Dermis blood vessel endothelial cell (primary cell): Measurements from ENCODE around the gene SLC25A45. TPM values are rescaled to one million over a fixed set of nuclear protein-coding genes. Genes with fewer than 3 reads are reported as not detected.
"Not testable (repeated sequence)": the region's sequence is repeated elsewhere in the genome, so short reads cannot be mapped to it uniquely, and the experiment has no call there.

Source experiments
- DNase-seq: peaks from one replicate; pipeline ENCODE4 v3.0.0; 2010
- total RNA-seq: library from RNA; depleted of rRNA; stranded (reverse); fragments of >200 nt; gene quantifications from 2 replicates; pipeline ENCODE4 v1.2.3, GENCODE V29; 2014

SLC25A45 gene
- total RNA-seq, 1 donor from 2014 or later, result 1.0 TPM

GRCh38 chr11:65356394-65356972 is 26.0 kb downstream of the SLC25A45 start:
- no peak for DNase-seq

DNA sequence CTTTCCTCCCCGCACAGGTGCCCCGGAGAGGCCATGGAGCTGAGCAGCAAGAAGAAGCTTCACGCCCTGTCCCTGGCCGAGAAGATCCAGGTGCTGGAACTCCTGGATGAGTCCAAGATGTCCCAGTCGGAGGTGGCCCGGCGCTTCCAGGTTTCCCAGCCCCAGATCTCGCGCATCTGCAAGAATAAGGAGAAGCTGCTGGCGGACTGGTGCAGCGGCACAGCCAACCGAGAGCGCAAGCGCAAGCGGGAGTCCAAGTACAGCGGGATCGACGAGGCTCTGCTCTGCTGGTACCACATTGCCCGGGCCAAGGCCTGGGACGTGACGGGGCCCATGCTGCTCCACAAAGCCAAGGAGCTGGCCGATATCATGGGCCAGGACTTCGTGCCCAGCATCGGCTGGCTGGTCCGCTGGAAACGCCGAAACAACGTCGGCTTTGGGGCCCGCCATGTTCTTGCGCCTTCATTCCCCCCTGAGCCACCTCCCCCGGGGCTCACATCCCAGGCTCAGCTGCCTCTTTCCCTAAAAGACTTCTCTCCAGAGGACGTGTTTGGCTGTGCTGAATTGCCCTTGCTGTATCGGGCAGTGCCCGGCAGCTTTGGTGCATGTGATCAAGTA is 26.6 kb downstream of the SLC25A45 start:
- peak; percentile 49 for DNase-seq

DNA sequence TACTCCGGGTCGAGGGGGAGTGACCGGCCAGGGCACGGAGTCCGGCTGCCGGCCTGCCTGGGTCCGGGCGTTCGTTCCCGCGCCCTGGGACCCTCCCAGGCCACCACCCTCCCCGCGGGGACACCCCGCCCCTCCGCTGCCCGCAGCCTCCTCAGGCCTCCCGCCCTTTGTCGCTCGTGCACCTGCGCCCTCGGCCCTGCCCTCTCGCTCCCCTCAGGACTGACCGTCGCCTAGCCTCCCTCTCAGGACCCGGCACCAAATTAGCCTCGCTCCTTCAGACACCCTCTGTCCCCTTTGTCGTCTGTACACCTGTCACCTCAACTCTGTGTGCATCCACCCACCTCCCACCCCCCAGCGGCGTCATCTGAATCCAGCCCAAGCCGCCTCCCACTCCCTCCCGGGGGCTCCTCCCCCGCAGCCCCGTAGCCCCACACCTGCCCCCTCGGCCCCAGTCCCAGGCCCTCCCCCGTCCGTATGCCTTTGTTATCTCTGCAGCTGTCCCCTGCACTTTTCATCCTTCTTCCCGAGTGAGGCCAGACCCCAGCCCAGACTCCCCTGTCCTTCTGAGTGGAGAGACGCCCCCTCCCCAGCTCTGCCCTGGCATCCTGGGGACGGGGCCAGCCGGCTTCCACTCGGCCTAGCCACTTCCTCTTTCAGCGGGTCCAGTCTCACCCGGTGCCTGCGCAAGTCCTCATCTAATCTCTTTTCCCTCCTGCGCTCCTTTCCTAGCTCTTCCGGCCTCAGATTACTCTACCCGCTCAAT is 27.3 kb downstream of the SLC25A45 start:
- no peak for DNase-seq

- DNase-seq, result peak; percentile 96
Measured at GRCh38 chr11:65354265-65355012, 28.0 kb downstream of the SLC25A45 start, which contains the start of gene TIGD3. TSS of gene TIGD3 (plus strand) at chr11:65354751. CDS start at chr11:65355809, 1,058 bp downstream.

- no peak for DNase-seq
Measured at GRCh38 chr11:65353900-65354264, 28.6 kb downstream of the SLC25A45 start.

GRCh38 chr11:65353376-65353775 is 29.1 kb downstream of the SLC25A45 start:
- no peak for DNase-seq

DNA sequence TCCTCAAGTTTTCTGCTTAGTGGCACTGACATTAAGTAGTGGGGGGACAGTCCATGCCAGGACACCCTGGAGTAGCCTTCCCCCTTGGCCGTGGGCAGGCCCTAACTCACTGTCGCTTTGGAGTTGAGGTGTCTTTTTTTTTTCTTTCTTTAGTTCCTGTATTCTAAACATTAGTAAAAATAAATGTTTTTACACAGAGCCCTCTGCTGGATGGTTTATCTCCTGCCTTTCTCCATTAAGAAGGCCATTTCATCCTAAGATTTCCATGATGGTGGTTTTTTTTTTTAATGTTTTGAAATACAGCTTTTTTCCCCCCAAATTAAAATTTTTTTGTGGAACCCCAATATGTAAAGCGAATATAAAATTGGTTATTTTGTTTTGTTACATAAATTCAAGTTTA is 29.7 kb downstream of the SLC25A45 start:
- DNase-seq, result peak; percentile 32

- no peak for DNase-seq
Measured at GRCh38 chr11:65351511-65351910, 30.9 kb downstream of the SLC25A45 start.

GRCh38 chr11:65341856-65342255 is 40.6 kb downstream of the SLC25A45 start:
- DNase-seq, result no peak

DNA sequence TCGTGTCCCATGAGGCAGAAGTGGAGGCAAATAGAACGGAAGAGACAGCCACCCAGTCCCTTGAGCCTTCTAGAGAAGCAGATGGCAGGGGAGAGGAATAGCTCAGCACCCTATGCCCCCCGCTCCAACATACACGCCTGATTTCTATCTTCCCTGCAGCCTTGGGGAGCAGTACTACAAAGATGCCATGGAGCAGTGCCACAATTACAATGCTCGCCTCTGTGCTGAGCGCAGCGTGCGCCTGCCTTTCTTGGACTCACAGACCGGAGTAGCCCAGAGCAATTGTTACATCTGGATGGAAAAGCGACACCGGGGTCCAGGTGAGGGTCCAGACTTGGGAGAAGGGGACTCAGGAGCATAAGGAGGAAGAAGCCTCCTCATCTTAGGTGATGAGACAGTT is 42.2 kb downstream of the SLC25A45 start:
- DNase-seq, result no peak

- no peak for DNase-seq
Measured at GRCh38 chr11:65338676-65339075, 43.8 kb downstream of the SLC25A45 start.

- DNase-seq, result no peak
Measured at GRCh38 chr11:65334696-65335295, 47.6 kb downstream of the SLC25A45 start.

DNA sequence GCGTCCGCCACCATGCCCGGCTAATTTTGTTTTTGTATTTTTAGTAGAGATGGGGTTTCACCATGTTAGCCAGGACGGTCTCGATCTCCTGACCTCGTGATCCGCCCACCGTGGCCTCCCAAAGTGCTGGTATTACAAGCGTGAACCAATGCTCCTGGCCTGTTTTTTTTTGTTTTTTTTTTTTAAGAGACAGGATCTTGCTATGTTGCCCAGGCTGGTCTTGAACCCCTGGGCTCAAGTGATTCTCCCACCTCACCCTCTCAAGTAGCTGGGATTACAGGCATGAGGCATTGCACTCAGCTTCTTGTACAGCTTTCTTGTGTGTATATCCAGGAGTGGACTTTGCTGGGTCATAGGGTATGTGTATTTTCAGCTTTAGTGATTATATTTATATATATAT is 49.9 kb downstream of the SLC25A45 start:
- DNase-seq, result not testable (repeated sequence)

- no peak for DNase-seq
Measured at GRCh38 chr11:65330544-65330943, 51.9 kb downstream of the SLC25A45 start.

DNA sequence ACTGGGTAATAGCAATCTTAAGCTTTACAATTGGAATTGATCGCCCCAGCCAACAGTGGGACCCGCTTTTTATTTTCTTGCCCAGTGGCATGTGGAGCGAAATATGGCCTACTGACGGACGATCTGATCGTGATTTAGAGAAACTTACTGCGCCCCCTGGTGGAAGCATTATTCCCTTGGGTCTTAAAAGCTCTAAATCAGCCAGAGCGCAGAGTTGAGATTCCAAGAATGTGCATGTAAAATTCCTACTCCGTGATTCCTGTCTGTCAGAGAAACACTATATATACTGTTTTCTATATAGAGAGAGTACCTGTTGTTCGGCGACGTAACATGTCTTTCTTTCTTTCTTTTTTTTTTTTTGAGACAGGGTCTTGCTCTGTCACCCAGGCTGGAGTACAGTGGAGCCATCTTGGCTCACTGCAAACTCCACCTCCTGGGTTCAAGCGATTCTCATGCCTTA is 52.5 kb downstream of the SLC25A45 start:
- DNase-seq, result peak; percentile 97

- DNase-seq, result no peak
Measured at GRCh38 chr11:65329478-65329877, 53.0 kb downstream of the SLC25A45 start.

- DNase-seq, result no peak
Measured at GRCh38 chr11:65327021-65327420, 55.4 kb downstream of the SLC25A45 start.

- no peak for DNase-seq
Measured at GRCh38 chr11:65325435-65325834, 57.0 kb downstream of the SLC25A45 start.
